Right cardiac atrium (tissue), 5 donors: ENCODE data around the gene FARP1. TPM values are rescaled to one million over a fixed set of nuclear protein-coding genes. Genes with fewer than 3 reads are reported as not detected.

Experiments
- ATAC-seq, 2 donors: fragments of 200-7000 bp; cut with Tn5 transposase; one replicate each; pipeline versions ENCODE4 v1.8.0 to v1.9.1; 2020; ENCODE audit warnings: moderate library complexity in 2 of 2, mild to moderate bottlenecking in 1 of 2
- DNase-seq, 3 donors: peaks; one replicate each; pipeline ENCODE4 v3.0.0-alpha.2; 2020
- H3K27ac ChIP-seq: one replicate; pipeline ENCODE4 v1.5.1; 2013; ENCODE audit warnings: mild to moderate bottlenecking, low read length, control low read depth, moderate library complexity
- H3K27me3 ChIP-seq: one replicate; pipeline ENCODE4 v1.6.1; 2013; ENCODE audit not compliant: control insufficient read depth, insufficient read depth
- H3K4me1 ChIP-seq: one replicate; pipeline ENCODE4 v1.6.1; 2013; ENCODE audit warnings: low read length; ENCODE audit not compliant: control insufficient read depth, insufficient read depth
- H3K4me3 ChIP-seq: one replicate; pipeline ENCODE4 v1.5.1; 2013; ENCODE audit warnings: low read length, control low read depth
- H3K9me3 ChIP-seq: one replicate; pipeline ENCODE4 v1.6.1; 2013; ENCODE audit warnings: low read length; ENCODE audit not compliant: control insufficient read depth
- WGBS: extraction: QIAGEN DNeasy Blood & Tissue Kit; methylation state at CpG from one replicate; pipeline ENCODE4 v1.1.7; 2013; 5-methylcytosine and 5-hydroxymethylcytosine counted together
- intact Hi-C, 4 donors: fragments of 100-400 bp; cut with DNase I; formaldehyde crosslinking; loops; one replicate each; pipeline versions ENCODE4 v1.11.0 to v1.14.0; 2022 to 2023
- polyA plus RNA-seq: library from polyadenylated mRNA; stranded (reverse); fragments of 200-250 nt; gene quantifications from one replicate; pipeline ENCODE4 v1.2.3, GENCODE V29; 2013
- total RNA-seq, 4 donors: library from RNA; stranded (reverse); fragmentation: NEBNext Ultra II Directional; extraction: Animal tissue kit (Norgen Biotek cat#: 25700); gene quantifications; one replicate each; pipeline ENCODE4 v1.2.1, GENCODE V29; 2021
- donor health status: healthy with polysubstance abuse.
- donor health status: DM: no; HTN: yes; CAD: no.
- donor health status: DM: no; HTN: no; CAD: no.
- donor health status: DM: no; HTN: yes; CAD: no; lungs with severe emphysema.
- donor health status: DM: yes; HTN: yes; CAD: no.

The FARP1 gene
- total and polyA plus RNA-seq, 5 donors: 8.3 to 27.6 (median 22.7) TPM

DNA sequence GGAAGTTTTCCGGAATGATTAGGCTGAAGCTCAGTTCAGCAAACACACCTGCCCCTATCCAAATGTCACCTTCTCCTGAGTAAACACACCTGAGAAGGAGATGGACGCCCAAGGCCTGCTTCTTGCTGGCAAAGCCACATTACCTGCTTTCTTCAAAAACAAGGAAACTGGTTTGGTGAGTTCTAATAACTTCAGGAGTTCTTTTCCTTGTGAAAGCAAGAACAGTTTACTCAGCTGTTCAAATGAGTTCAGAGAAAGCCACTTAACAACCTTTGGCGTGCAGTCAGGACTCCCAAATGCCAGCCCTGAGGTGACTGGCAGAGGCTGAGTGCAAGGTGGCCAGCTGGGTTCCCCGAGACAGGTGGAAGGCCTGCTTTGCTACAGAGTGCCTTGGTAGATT is 273.5 kb downstream of the FARP1 start:
- intact Hi-C loops: no loop called here
- ATAC-seq (no peak), DNase-seq (no peak)
- Histone ChIP-seq H3K9me3 (no peaks in the 10 kb centered on the region), H3K27me3 (no peaks in the 10 kb centered on the region), H3K4me1 (no peaks in the 10 kb centered on the region), H3K4me3 (no peak overlapping the region), H3K27ac (no peak overlapping the region)
- WGBS: 95% methylated on average over 4 of the region's 4 CpGs

- H3K4me3 ChIP-seq: no peak overlapping the region
- ATAC-seq (no peak), DNase-seq (no peak)
- H3K9me3 ChIP-seq: no peaks in the 10 kb centered on the region
- no peak overlapping the region for H3K27ac ChIP-seq
- no peaks in the 10 kb centered on the region for H3K27me3 ChIP-seq
- 92% methylated on average over 14 of the region's 14 CpGs for WGBS
- intact Hi-C loops: no loop called here
- no peaks in the 10 kb centered on the region for H3K4me1 ChIP-seq
These were observed 277.1 kb downstream of the FARP1 start for GRCh38 chr13:98419786-98420553.

GRCh38 chr13:98420554-98421175 is 277.8 kb downstream of the FARP1 start:
- ATAC-seq (no peak), DNase-seq (no peak)
- Histone ChIP-seq H3K9me3 (no peaks in the 10 kb centered on the region), H3K4me1 (no peaks in the 10 kb centered on the region), H3K4me3 (no peak overlapping the region), H3K27ac (no peak overlapping the region), H3K27me3 (no peaks in the 10 kb centered on the region)
- WGBS: 90% methylated on average over 6 of the region's 6 CpGs
- intact Hi-C loops: no loop called here

- Histone ChIP-seq H3K9me3 (no peaks in the 10 kb centered on the region), H3K27me3 (no peaks in the 10 kb centered on the region), H3K27ac (no peak overlapping the region), H3K4me1 (no peaks in the 10 kb centered on the region), H3K4me3 (no peak overlapping the region)
- ATAC-seq (no peak), DNase-seq (no peak)
- WGBS: 91% methylated on average over 9 of the region's 9 CpGs
- intact Hi-C loops: no loop called here
These were observed 279.2 kb downstream of the FARP1 start for GRCh38 chr13:98422046-98422445.

DNA sequence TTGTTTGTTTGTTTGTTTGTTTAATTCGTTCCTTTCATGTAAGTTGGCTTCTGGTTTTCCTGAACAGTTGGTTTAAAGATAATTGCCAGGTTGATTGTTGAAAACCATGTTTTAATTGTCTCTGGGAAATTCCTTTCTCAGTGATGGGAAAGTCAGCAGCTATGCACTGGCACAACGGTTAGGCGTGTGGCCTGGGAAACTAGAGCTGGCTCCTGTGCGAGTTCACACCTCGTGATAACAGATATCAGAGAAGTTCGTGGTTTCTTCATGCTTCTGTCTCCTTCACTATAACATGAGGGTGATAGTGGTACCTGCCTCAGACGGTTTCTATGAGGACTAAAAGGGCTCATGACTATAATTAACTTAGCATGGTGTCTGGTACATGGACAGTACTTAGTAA is 280.5 kb downstream of the FARP1 start:
- Histone ChIP-seq H3K4me1 (no peaks in the 10 kb centered on the region), H3K4me3 (no peak overlapping the region), H3K9me3 (no peaks in the 10 kb centered on the region), H3K27me3 (no peaks in the 10 kb centered on the region), H3K27ac (no peak overlapping the region)
- WGBS: 67% methylated on average over 7 of the region's 7 CpGs
- intact Hi-C loops: no loop called here
- no peak for ATAC-seq
- DNase-seq: no peak

- WGBS: 78% methylated on average over 13 of the region's 13 CpGs
- intact Hi-C loops: no loop called here
- H3K9me3 ChIP-seq: no peaks in the 10 kb centered on the region
- H3K4me3 ChIP-seq: no peak overlapping the region
- ATAC-seq: peak in 1 of 2 donors; percentile 27
- DNase-seq: no peak
- no peak overlapping the region for H3K27ac ChIP-seq
- no peaks in the 10 kb centered on the region for H3K27me3 ChIP-seq
- H3K4me1 ChIP-seq: no peaks in the 10 kb centered on the region
These were observed 284.6 kb downstream of the FARP1 start for GRCh38 chr13:98427331-98427995.

DNA sequence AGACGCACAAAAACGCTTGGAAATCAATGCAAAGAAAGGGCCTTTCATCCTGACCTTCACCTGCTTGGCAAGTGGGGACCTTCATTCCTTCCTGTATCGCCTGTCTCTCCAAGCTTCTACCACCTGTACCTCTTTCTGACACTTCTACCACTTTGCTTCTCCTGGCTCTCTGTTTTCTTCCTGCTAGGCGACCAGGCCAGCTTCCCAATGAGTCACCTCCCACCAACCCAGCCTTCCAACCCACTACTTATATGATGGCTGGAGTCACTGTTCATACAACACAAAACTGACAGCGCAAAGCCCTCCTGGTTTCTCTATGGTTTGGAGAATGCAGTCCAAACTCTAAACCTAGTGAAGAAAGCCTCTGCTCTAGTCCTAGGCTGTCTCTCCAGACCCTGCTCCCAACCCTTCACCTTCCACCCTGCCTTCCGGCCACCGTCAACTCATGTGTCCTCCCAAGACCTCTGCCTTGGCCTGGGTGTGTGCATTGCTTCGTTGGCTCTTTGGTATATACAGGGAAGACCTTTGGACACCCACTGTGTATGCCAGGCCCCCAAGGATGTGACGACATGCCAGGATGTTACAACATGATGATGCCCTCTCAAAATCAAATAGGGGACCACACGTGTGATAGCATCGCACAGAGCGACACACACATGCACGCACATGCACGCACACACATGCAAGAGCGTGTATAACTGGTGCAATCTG is 285.5 kb downstream of the FARP1 start:
- ATAC-seq (no peak), DNase-seq (no peak)
- intact Hi-C loops: no loop called here
- Histone ChIP-seq H3K27me3 (no peaks in the 10 kb centered on the region), H3K4me3 (no peak overlapping the region), H3K27ac (no peak overlapping the region), H3K9me3 (no peaks in the 10 kb centered on the region), H3K4me1 (no peaks in the 10 kb centered on the region)
- whole genome bisulfite sequencing: 88% methylated on average over 15 of the region's 15 CpGs

DNA sequence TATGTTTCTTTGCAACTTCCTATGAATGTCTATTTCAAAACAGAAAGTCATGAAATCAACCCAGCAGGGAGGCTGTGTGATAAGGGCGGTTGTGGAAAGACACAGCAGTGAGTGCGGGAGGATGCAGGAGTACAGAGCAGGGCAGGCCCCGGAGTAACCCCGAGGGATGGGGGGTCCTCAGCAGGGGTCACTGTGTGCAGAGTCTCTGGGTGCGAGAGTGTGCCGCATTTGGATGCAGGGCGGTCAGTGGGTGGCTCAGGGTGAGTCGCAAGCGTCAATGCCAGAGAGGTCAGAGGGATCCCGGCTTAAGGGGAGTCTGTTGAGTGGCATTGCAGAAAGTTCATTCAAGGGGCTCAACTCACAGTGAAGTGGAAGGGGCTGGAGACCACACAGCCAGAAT is 286.2 kb downstream of the FARP1 start:
- intact Hi-C loops: no loop called here
- Histone ChIP-seq H3K27me3 (no peaks in the 10 kb centered on the region), H3K27ac (no peak overlapping the region), H3K4me1 (no peaks in the 10 kb centered on the region), H3K9me3 (no peaks in the 10 kb centered on the region), H3K4me3 (no peak overlapping the region)
- DNase-seq: no peak
- no peak for ATAC-seq
- WGBS: 75% methylated on average over 10 of the region's 10 CpGs

DNA sequence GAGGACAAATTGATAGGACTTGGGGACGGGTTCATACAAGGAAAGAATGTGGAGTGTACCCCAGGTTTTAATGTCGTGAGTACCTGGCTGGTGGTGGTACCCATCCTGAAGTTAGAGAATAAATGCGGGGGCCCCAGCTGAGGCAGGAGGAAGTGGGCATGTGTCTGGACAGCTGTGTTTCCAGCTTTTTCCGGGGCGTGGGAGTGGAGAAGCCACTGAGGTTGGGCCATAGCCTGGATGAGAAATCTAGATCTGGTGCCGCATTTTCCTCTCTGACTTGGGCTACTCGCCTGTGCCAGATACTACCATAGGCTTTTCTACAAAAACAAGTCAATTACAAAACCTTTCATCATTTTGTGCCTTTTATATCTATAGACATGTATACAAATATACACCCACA is 286.6 kb downstream of the FARP1 start:
- intact Hi-C loops: no loop called here
- H3K4me3 ChIP-seq: no peak overlapping the region
- no peak for ATAC-seq
- WGBS: 94% methylated on average over 7 of the region's 7 CpGs
- no peak for DNase-seq
- no peak overlapping the region for H3K27ac ChIP-seq
- no peaks in the 10 kb centered on the region for H3K4me1 ChIP-seq
- H3K27me3 ChIP-seq: no peaks in the 10 kb centered on the region
- H3K9me3 ChIP-seq: no peaks in the 10 kb centered on the region

DNA sequence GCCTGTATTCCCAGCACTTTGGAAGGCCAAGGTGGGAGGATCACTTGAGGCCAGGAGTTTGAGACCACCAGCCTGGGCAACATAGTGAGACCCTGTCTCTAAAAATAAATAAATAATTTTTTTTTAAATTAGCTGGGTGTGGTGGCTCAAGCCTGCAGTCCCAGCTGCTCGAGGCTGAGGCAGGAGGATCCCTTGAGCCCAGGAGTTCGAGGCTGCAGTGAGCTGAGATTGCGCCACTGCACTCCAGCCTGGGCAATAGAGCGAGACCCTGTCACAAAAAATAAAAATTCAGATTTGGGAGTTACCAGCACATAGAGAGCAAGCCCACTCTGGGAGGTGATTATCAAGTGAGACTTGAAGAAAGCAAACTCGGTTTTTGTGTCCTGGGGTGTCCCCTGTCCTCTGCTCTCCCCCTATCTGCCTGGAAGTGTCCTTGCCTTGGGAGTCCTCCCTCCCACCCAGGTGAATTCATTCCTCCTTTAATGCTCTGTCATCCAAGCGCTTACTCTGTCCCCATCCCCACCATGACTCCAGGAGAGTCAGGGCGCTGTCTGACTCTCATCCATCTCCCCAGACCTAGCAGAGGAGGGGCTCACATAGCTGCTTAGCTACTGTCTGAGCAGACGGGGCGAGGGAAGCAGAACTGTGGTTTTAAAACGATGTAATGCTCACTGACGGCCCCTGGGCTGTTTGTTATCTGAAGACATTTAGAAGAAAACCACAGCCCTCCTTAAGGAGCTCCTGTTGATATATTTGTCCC is 287.3 kb downstream of the FARP1 start:
- Histone ChIP-seq H3K27ac (no peak overlapping the region), H3K9me3 (no peaks in the 10 kb centered on the region), H3K4me3 (no peak overlapping the region), H3K27me3 (no peaks in the 10 kb centered on the region), H3K4me1 (no peaks in the 10 kb centered on the region)
- no peak for ATAC-seq
- intact Hi-C loops: no loop called here
- 82% methylated on average over 11 of the region's 11 CpGs for WGBS
- no peak for DNase-seq
